Right lobe of liver (tissue), 4 donors: ENCODE measurements around the gene SET.

Source experiments
- POLR2A ChIP-seq: fragments of 450-650 bp; IDR thresholded peaks from one replicate; pipeline ENCODE4 v1.6.1; 2017; ENCODE audit warnings: antibody characterized with exemption, mild to moderate bottlenecking
- TF ChIP-seq, protein P1 (sequence below), 4 donors: fragments of 200-600 bp in 3 of 4; fragments of 450-650 bp in 1 of 4; IDR thresholded peaks; one replicate each; pipeline versions ENCODE4 v1.5.1 to v1.8.0; 2016 to 2022; ENCODE audit warnings: antibody characterized with exemption in 4 of 4, mild to moderate bottlenecking in 2 of 4
- donor health status: DM: no; HTN: no; CAD: no.
- donor health status: DM: no; HTN: no; CAD: no.
- donor health status: DM: no; HTN: yes; CAD: no.

DNA sequence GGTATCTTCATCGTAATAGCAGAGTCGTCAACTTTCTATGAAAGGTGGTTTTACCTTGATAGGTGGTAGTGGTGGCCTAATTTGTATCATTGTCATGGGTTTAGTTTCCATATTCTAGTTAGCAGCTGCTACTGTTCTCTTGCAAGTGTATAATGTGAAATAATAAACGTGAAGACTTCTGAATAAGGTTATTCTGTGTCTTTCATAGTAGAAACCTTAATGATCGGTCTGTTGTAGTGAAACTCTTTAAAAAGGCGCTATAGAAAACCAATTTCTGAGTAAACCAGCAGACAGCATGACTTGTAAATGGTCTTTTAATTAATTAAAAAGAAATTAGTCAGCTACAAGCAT, 1.6 kb downstream of the SET start:
- TF ChIP-seq POLR2A: no peak
- TF ChIP-seq, protein P1, sequence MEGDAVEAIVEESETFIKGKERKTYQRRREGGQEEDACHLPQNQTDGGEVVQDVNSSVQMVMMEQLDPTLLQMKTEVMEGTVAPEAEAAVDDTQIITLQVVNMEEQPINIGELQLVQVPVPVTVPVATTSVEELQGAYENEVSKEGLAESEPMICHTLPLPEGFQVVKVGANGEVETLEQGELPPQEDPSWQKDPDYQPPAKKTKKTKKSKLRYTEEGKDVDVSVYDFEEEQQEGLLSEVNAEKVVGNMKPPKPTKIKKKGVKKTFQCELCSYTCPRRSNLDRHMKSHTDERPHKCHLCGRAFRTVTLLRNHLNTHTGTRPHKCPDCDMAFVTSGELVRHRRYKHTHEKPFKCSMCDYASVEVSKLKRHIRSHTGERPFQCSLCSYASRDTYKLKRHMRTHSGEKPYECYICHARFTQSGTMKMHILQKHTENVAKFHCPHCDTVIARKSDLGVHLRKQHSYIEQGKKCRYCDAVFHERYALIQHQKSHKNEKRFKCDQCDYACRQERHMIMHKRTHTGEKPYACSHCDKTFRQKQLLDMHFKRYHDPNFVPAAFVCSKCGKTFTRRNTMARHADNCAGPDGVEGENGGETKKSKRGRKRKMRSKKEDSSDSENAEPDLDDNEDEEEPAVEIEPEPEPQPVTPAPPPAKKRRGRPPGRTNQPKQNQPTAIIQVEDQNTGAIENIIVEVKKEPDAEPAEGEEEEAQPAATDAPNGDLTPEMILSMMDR (IDR thresholded peaks at IDR 0.05): no peak
